GM12878 (cell line): ENCODE measurements around the gene CYSRT1. TPM values are rescaled to one million over a fixed set of nuclear protein-coding genes. Genes with fewer than 3 reads are reported as not detected.

ENCODE experiments used
- ATAC-seq: fragments of 200-7000 bp; cut with Tn5 transposase; 3 replicates; pipeline ENCODE4 v1.9.1; 2020; ENCODE audit warnings: mild to moderate bottlenecking, moderate library complexity
- BruUV-seq: library from RNA; stranded (reverse); fragments of 400-500 nt; replicated peaks from 2 replicates; lab custom pipeline; 2021; lab: Mats Ljungman, UMichigan
- CTCF ChIA-PET: fragments of 300-600 bp; sonication (Branson Sonifier 250); formaldehyde crosslinking; extraction: SDS; loops from one replicate; lab custom pipeline; 2021; ENCODE audit warnings: inconsistent platforms; lab: Yijun Ruan, JAX
- POLR2A ChIA-PET: fragments of 350-600 bp; formaldehyde crosslinking; extraction: SDS; loops from one replicate; lab custom pipeline; 2021; ENCODE audit warnings: inconsistent platforms; lab: Charles Lee
- RAD21 ChIA-PET: fragments of 300-600 bp; sonication (Branson Sonifier 250); formaldehyde crosslinking; loops from one replicate; lab custom pipeline; 2023; ENCODE audit warnings: antibody characterized with exemption; ENCODE audit not compliant: unreplicated experiment; lab: Charles Lee
- SMC1A ChIA-PET: fragments of 300-600 bp; sonication (Branson Sonifier 250); formaldehyde crosslinking; loops from one replicate; lab custom pipeline; 2023; ENCODE audit not compliant: unreplicated experiment, uncharacterized antibody; lab: Charles Lee
- DNase-seq: peaks from one replicate; pipeline ENCODE4 v3.0.0-alpha.2; 2011; ENCODE audit warnings: low read depth, low spot score
- FAIRE-seq: peaks from 3 replicates; lab custom pipeline; 2011; peaks lifted over from hg19 to GRCh38; lab: Jason Lieb, UNC
- H2AFZ ChIP-seq: 2 replicates; pipeline ENCODE4 v1.6.0; 2011; ENCODE audit warnings: low read depth, low read length, control low read depth; ENCODE audit not compliant: control insufficient read depth
- H3K27ac ChIP-seq: 2 replicates; pipeline ENCODE4 v1.5.1; 2011; ENCODE audit warnings: control low read depth; ENCODE audit not compliant: control insufficient read depth, insufficient read depth
- H3K27me3 ChIP-seq, 2 experiments: replicated peaks in 1 of 2; 2 replicates each; pipeline versions ENCODE4 v1.6.0 to v1.6.1; 2011; ENCODE audit warnings: low read length in 1 of 2; ENCODE audit not compliant: control insufficient read depth in 2 of 2, insufficient read depth in 2 of 2
- H3K36me3 ChIP-seq, 2 experiments: 2 replicates each; pipeline ENCODE4 v1.5.1; 2011; ENCODE audit warnings: low read length in 1 of 2; ENCODE audit not compliant: control insufficient read depth in 2 of 2, insufficient read depth in 2 of 2
- H3K4me1 ChIP-seq: 2 replicates; pipeline ENCODE4 v1.6.1; 2011; ENCODE audit warnings: mild to moderate bottlenecking, low read length, moderate library complexity, mixed read lengths; ENCODE audit not compliant: control insufficient read depth, insufficient read depth
- H3K4me2 ChIP-seq: 2 replicates; pipeline ENCODE4 v1.6.0; 2011; ENCODE audit warnings: control low read depth; ENCODE audit not compliant: control insufficient read depth, insufficient read depth
- H3K4me3 ChIP-seq: fragments of 200-600 bp; sonication (generic); 2 replicates; pipeline ENCODE4 v1.5.1; 2016
- H3K79me2 ChIP-seq: 2 replicates; pipeline ENCODE4 v1.6.0; 2011; ENCODE audit warnings: low read length; ENCODE audit not compliant: control insufficient read depth, insufficient read depth
- H3K9ac ChIP-seq: 2 replicates; pipeline ENCODE4 v1.8.0; 2011; ENCODE audit warnings: low read length, control low read depth, mixed read lengths; ENCODE audit not compliant: control insufficient read depth, insufficient read depth
- H3K9me3 ChIP-seq: replicated peaks from 3 replicates; pipeline ENCODE4 v1.5.1; 2011; ENCODE audit warnings: mild to moderate bottlenecking, low read length; ENCODE audit not compliant: control insufficient read depth, insufficient read depth
- H4K20me1 ChIP-seq: 2 replicates; pipeline ENCODE4 v1.6.0; 2011; ENCODE audit not compliant: control insufficient read depth, insufficient read depth
- ATF7 ChIP-seq: fragments of 450-650 bp; IDR thresholded peaks from 2 replicates; pipeline ENCODE4 v1.6.1; 2016; ENCODE audit warnings: low read depth, mild to moderate bottlenecking
- WGBS: methylation state at CpG from one replicate; pipeline ENCODE4 v1.1.6; 2016; ENCODE audit warnings: low lambda C conversion rate; ENCODE audit not compliant: insufficient replicate concordance, insufficient coverage; ENCODE audit errors: missing lambda C conversion rate; 5-methylcytosine and 5-hydroxymethylcytosine counted together
- in situ Hi-C: fragments of 300-500 bp; cut with MboI; formaldehyde crosslinking; loops from 9 replicates; pipeline ENCODE4 v1.14.3; 2018; ENCODE audit warnings: mixed read lengths
- intact Hi-C: fragments of 100-400 bp; cut with micrococcal nuclease; formaldehyde crosslinking; loops from one replicate; pipeline ENCODE4 v1.14.2; 2022; ENCODE audit not compliant: unreplicated experiment
- polyA plus RNA-seq, 11 experiments: library from polyadenylated mRNA; depleted of rRNA in 4 of 11; unstranded in 6 of 11; stranded (reverse) in 5 of 11; fragments of >200 nt; fragmentation: Nextera tagmentation in 4 of 11; fragmentation: Illumina TruSeq in 1 of 11; extraction: Ambion mirVana in 4 of 11; extraction: Trizol in 1 of 11; gene quantifications; 1 replicate in 1 of 11; 2 replicates in 10 of 11; pipeline versions ENCODE4 v1.2.1 to v1.2.3, GENCODE V29; 2011 to 2016; ENCODE audit warnings: inconsistent platforms in 2 of 11, missing spikeins in 2 of 11, low read depth in 1 of 11
- total RNA-seq, 4 experiments: library from RNA; depleted of rRNA in 3 of 4; stranded (reverse); fragments of >200 nt in 3 of 4; fragmentation: Illumina TruSeq in 1 of 4; extraction: Trizol in 1 of 4; gene quantifications; 2 replicates each; pipeline versions ENCODE4 v1.2.1 to v1.2.3, GENCODE V29; 2013 to 2021
- TF ChIP-seq, protein P1 (sequence below): fragments of 150-350 bp; IDR thresholded peaks from 2 replicates; pipeline ENCODE4 v1.6.1; 2014; ENCODE audit warnings: mild to moderate bottlenecking, low read depth, low read length

CYSRT1 gene
- total and polyA plus RNA-seq, 10 of the 15 experiments (the other 5 are each of a cell fraction or from before 2014, with no cell fraction given): 0.24 to 3.6 (median 0.97) TPM; not detected in 1

DNA sequence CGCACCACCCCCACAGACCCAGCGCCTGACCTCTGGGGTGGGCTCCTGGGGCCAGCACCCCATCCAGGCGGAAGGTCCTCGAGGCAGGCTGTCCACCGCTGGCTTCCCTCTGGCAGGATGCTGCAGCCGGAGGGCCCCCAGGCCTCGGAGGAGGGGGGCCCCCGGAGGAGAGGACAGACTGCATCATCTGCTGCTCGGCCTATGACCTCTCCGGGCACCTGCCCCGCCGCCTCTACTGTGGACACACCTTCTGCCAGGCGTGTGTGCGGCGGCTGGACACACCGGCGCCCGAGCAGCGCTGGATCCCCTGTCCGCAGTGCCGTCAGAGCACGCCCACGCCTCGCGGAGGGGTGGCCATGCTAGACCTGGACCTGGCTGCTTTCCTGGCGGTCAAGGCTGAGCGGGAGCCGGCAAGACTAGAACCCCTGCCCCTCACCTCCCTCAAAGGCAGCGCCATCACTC, 3.6 kb downstream of the CYSRT1 start:
- in situ Hi-C loops: loop anchor here (5.0 kb wide), 1 partner anchor 106 kb away; no protein-coding TSS in a partner anchor
- no peaks in the 10 kb centered on the region for H4K20me1 ChIP-seq
- H3K9ac ChIP-seq: no peak overlapping the region
- no peak for TF ChIP-seq ATF7
- TF ChIP-seq, protein P1, sequence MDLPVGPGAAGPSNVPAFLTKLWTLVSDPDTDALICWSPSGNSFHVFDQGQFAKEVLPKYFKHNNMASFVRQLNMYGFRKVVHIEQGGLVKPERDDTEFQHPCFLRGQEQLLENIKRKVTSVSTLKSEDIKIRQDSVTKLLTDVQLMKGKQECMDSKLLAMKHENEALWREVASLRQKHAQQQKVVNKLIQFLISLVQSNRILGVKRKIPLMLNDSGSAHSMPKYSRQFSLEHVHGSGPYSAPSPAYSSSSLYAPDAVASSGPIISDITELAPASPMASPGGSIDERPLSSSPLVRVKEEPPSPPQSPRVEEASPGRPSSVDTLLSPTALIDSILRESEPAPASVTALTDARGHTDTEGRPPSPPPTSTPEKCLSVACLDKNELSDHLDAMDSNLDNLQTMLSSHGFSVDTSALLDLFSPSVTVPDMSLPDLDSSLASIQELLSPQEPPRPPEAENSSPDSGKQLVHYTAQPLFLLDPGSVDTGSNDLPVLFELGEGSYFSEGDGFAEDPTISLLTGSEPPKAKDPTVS: no peak
- H3K27me3 ChIP-seq: no peaks in the 10 kb centered on the region
- RAD21 ChIA-PET: interaction anchor here (1.1 kb wide), 1 partner anchor 114 kb away, joined by 4 read pairs; the partner anchor contains the start of gene DPP7
- SMC1A ChIA-PET: no interaction called here
- H3K4me2 ChIP-seq: no peak overlapping the region
- no peaks in the 10 kb centered on the region for H3K36me3 ChIP-seq
- H3K9me3 ChIP-seq: no peaks in the 10 kb centered on the region
- DNase-seq: no peak
- no TSS peak for BruUV-seq
- no peak for FAIRE-seq
- H3K4me1 ChIP-seq: peaks cover 12% of the 10 kb centered on the region
- CTCF ChIA-PET: interaction anchor here (1.2 to 6.4 kb wide), 7 partner anchors 10 to 140 kb away, joined by 3 to 52 read pairs (median 5); partner anchors contain the start of gene TUBB4B
- POLR2A ChIA-PET: interaction anchor here (1.4 kb wide), 1 partner anchor 72 kb away, joined by 3 read pairs; no protein-coding TSS in a partner anchor
- WGBS: 45% methylated on average over 26 of the region's 29 CpGs
- no peak overlapping the region for H2AFZ ChIP-seq
- intact Hi-C loops: loop anchor here (10.0 kb wide), 1 partner anchor 184 kb away; the partner anchor contains the start of gene NPDC1
- no peaks in the 10 kb centered on the region for H3K79me2 ChIP-seq
- no peak for ATAC-seq
- H3K4me3 ChIP-seq: no peak overlapping the region
- H3K27ac ChIP-seq: no peak overlapping the region
